ENCODE measurements around the gene ITPR1. TPM values are rescaled to one million over a fixed set of nuclear protein-coding genes. Genes with fewer than 3 reads are reported as not detected.

The ITPR1 gene
- 53.1 TPM for total RNA-seq (ENCODE audit: unreplicated experiment)
- long read RNA-seq, partial matches to known transcripts = 0 of 2 reads
- long read RNA-seq, other reads (novel, unspliced or antisense) = 1 of 2 reads

GRCh38 chr3:4493014-4493940, at the start of gene ITPR1:
ITPR1 (plus strand) TSS chr3:4493348; CDS start chr3:4516492, 23,144 bp downstream.
- H3K9me3 Mint-ChIP-seq (ENCODE audit: unreplicated experiment) = no peaks in the 10 kb centered on the region
- H3K27me3 Mint-ChIP-seq (ENCODE audit: unreplicated experiment) = peaks cover 5% of the 10 kb centered on the region
- peaks cover 3% of the 10 kb centered on the region for H3K36me3 Mint-ChIP-seq (ENCODE audit: low read depth, unreplicated experiment)
- no peak for TF ChIP-seq CTCF (IDR thresholded peaks at IDR 0.05; ENCODE audit: unreplicated experiment)
- H3K4me1 Mint-ChIP-seq (ENCODE audit: unreplicated experiment) = peaks cover 29% of the 10 kb centered on the region
- H3K4me3 Mint-ChIP-seq (ENCODE audit: unreplicated experiment) = peak within 1 kb of the TSS; percentile 94
- H3K27ac Mint-ChIP-seq (ENCODE audit: unreplicated experiment) = peak within 1 kb of the TSS; percentile 44
- peak; percentile 98 for DNase-seq (ENCODE audit: low spot score)

GRCh38 chr3:4447295-4447999, 45.7 kb upstream of the ITPR1 start:
- Mint-ChIP-seq H3K4me3 (ENCODE audit: unreplicated experiment) (no peak overlapping the region), H3K4me1 (ENCODE audit: unreplicated experiment) (peaks cover 3% of the 10 kb centered on the region), H3K27me3 (ENCODE audit: unreplicated experiment) (no peaks in the 10 kb centered on the region), H3K36me3 (ENCODE audit: low read depth, unreplicated experiment) (peaks cover 2% of the 10 kb centered on the region), H3K27ac (ENCODE audit: unreplicated experiment) (no peak overlapping the region), H3K9me3 (ENCODE audit: unreplicated experiment) (no peaks in the 10 kb centered on the region)
- no peak for DNase-seq (ENCODE audit: low spot score)
- TF ChIP-seq CTCF (IDR thresholded peaks at IDR 0.05; ENCODE audit: unreplicated experiment) = no peak

- Mint-ChIP-seq H3K27ac (ENCODE audit: unreplicated experiment) (no peak overlapping the region), H3K4me3 (ENCODE audit: unreplicated experiment) (no peak overlapping the region), H3K4me1 (ENCODE audit: unreplicated experiment) (peaks cover 3% of the 10 kb centered on the region)
Observed at GRCh38 chr3:4448187-4448586, 45.0 kb upstream of the ITPR1 start.

GRCh38 chr3:4449043-4449805, 43.9 kb upstream of the ITPR1 start:
- Mint-ChIP-seq H3K36me3 (ENCODE audit: low read depth, unreplicated experiment) (no peaks in the 10 kb centered on the region), H3K4me3 (ENCODE audit: unreplicated experiment) (no peak overlapping the region), H3K9me3 (ENCODE audit: unreplicated experiment) (no peaks in the 10 kb centered on the region), H3K4me1 (ENCODE audit: unreplicated experiment) (peaks cover 3% of the 10 kb centered on the region), H3K27ac (ENCODE audit: unreplicated experiment) (no peak overlapping the region), H3K27me3 (ENCODE audit: unreplicated experiment) (no peaks in the 10 kb centered on the region)
- TF ChIP-seq CTCF (IDR thresholded peaks at IDR 0.05; ENCODE audit: unreplicated experiment) = no peak
- no peak for DNase-seq (ENCODE audit: low spot score)

More at GRCh38 chr3:4448187-4448586, 45.0 kb upstream of the ITPR1 start:
- DNase-seq (ENCODE audit: low spot score) = no peak
- Mint-ChIP-seq H3K9me3 (ENCODE audit: unreplicated experiment) (no peaks in the 10 kb centered on the region), H3K27me3 (ENCODE audit: unreplicated experiment) (no peaks in the 10 kb centered on the region), H3K36me3 (ENCODE audit: low read depth, unreplicated experiment) (no peaks in the 10 kb centered on the region)
- TF ChIP-seq CTCF (IDR thresholded peaks at IDR 0.05; ENCODE audit: unreplicated experiment) = no peak
